ENCODE data around the gene NOC2L.

The NOC2L gene

DNA sequence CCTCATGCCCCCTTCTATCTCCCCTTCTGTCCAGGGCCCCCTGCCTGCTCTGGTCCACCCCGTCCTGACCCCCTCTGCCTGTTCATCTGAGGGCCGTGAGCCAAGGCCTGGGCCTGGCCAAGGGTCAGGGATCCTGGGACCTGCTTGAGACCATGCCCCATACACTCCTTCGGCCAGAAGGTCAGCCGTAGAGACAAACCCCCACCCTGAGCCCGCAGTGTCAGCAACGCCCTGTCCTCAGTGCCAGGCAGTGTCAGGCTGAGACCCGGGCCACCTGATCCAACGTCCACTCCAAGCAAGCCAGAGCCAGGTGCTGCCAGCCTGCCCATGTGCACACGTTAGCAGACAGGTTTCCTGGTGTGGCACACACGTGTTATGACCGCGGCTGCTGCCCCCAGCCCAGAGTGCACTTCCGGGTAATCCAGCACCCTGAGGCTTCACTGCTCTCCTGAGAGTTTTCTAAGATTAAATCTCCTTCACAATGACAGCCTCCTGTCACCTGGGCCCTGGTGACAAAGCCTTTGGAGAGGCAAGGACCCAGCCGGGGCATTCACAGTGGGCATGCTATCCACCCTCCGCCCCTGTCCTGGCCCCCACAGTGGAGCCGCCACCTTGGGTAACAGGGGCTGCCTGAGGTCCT, 45.4 kb downstream of the NOC2L start:
- no peak for DNase-seq

DNA sequence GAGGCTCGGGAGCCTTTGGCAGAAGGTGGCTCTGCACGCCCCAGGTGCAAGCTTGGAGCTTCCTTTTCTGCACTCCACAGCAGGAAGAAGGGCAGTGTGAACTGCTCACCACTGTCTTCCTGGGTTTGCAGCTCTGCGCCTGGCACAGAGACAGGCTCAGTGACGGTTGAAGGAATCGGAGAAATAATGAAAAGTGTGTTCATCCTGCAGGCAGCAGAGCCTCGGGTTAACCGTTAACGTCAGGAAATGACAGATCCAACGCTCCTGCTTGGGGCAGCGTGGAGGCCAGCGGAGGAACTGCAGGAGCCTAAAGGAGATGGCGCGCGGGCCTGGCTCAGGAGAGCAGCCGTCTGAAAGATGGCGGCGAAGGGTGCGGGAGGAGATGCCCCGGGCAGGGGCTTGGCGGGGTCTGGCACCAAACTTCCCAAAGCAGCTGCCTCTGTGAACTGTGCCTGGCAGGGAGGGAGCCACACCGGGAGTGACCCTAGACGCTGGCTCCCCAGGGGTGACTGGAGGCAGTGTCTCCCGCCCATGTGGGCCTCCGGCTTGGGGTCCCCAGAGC, 46.2 kb downstream of the NOC2L start:
- DNase-seq: no peak

DNA sequence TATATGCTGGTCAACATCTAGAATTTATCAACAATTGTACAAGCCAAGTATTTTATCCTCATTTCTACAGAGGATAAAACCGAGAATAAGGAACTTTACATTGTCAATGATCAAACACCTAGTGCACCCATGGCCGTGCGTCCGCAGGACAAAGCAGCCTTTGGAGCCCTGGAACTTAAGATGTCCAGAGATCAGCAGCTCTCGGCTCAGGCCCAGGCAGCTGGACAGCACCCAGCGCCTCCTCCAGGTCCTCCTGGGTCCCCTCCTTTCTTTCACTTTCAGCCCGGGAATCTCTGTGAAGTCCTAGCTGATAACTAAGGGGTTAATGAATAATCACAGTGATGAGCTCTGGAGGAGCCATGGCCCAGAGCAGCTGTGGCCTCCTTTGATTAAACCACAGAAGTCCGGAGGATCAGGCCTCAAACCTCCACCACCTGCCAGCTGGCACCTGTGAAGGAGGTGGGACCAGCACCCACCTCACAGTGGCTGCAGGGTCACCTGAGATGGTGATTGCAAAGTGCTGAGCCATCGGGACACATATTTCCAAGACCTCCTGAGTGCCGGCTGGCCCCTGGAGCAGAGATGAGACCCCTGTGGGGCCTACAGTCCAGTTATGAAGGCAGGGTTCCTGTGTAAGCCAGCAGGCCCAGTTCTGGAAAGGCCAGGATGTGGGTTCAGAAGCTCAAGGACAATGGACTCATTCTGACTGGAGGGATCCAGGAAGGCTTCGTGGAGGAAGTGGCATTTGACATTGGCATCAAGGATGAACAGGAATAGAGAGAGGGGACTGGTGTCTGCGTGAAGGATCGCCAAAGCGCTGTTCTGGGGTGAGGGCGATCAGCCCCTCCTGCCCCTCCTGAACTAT, 46.9 kb downstream of the NOC2L start:
- DNase-seq: no peak

DNA sequence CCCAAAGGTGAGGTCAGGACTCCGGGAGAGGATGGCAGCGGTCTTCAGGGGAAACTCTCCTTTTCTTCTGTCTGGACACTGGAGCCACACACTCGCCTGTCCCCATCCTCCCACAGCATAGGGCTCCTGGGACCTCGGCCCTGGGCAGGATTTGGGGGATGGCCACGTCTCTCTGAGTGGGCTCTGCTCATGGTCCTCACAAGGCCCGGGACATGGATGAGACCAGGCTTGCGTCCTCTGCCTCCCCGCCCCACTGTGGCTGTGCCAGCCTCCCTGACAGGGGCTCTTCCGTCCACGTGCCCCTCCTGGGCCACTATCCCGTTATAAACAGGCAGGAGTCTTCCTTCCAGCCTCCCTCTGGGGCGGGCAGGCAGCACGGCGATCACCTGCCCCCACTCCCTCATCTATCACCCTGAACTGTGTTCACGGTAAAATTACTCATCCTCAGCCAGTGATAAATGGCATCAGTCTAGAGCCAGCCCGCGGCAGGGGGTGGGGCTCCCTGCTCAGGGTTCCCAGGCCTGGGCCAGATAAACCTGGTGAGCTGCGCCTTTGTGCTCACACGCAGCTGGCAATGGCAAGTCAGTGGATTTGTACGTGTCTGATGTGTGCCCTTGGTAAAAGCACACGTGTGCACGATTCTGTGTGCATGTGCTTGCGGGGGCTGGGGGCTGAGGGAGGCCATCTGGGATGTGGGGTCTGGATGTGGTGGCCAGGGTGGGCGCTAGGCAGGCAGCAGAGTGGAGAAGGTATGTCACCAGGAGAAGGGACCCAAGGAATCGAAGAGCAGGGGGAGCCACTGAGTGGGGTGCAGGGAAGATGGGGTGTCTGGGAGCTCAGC, 48.0 kb downstream of the NOC2L start:
- no peak for DNase-seq

DNA sequence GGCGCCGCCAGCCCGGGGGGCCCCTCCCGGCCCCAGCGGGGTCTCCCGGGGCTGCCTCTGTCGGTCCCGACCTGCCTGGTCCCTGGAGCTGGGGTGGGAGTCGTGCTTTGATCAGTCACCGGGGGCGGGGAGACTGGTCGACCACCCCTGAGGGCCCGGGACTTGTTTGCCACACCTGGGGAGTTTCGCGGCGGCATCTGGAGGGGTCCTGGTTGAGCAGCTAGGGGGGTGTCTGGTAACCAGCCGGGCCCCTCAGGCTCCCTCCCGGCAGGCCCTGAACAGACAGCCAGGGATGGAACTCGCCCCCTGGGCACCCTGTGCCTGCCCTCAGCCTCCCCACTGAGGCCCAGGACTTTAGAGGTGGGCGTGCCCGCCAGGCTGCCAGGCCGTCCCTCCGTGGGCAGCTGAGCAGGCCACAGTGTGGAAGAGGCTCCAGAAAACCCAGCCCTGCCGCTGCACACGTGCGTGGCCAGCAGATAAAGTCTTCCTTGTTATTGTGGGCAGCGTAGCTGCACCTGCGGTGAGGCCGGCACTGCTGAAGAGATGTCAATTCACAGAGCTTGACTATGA, 48.7 kb downstream of the NOC2L start:
- no peak for DNase-seq

DNA sequence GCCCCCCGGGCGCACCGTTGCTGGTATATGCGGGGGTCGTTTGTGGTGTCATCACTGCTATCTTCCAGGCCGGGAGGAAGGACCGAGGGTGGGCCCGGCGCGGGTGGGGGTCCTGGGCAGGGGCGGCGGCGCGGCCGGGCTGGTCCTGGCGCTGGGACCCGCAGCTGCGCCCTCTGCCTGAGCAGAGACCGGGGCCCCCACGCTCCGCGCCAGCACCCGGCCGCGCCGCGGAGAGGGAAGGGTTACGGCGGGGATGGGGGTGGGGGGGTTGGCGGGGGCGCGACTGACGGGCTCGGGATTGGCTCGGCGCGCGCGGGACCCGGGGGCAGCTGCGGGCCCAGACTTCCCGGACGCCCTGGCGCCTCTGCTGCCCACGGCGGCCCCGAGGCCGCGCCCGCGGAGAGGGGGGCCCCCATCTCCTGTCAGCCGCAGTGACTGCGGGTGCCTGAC, 49.2 kb downstream of the NOC2L start:
- DNase-seq: no peak

DNA sequence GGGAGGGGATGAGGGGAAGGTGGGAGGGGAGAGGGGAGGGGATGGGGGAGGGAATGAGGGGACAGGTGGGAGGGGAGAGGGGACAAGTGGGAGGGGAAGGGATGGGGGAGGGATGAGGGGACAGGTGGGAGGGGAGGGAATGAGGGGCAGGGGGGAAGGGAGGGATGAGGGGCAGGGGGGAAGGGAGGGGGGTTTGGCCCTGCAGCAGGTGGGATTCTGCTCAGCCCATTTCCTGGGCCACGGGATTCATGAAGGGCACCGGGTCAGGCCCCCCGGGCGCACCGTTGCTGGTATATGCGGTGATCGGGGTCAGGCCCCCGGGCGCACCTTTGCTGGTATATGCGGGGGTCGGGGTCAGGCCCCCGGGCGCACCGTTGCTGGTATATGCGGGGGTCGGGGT, 50.4 kb downstream of the NOC2L start:
- no peak for DNase-seq

DNA sequence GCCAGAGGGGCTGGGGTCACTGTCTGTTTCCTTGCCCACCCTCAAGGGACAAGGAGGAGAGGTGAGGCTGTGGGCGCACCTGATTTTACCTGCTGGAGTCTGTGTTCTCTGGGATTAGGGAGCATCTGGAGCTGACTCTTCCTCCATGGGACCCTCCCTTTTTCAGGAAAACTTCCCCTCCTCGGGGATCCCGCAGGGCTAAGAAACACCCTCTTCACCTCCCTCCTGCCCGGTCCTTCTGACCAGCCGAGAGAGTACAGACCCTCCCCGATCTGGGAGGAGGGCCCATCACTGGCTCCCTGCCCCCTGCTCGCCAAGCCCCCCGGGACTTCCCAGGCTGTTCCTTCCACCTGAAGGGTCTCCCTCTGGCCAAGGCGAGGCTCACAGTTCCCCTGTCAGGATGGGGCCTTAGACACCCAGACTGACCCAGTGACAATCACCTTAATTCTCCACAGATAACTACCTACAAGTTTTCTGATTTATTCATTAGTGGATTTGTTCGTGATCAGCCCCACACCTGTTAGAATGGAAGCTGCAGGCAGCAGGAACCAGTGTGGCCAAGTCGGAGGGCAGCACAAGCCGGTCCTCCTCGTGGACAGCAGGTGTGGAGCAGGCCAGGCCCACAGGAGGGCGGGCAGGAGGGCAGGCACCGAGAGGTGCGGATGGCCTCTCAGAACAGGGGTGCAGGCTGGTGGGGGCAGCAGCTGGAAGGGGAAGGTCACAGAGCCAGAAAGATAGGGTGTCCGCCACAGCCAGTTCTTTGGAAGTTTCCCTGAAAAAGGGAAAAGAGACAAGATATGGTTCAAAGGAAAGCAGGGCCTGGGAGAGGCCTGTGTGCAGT, 51.2 kb downstream of the NOC2L start:
- DNase-seq: no peak

DNA sequence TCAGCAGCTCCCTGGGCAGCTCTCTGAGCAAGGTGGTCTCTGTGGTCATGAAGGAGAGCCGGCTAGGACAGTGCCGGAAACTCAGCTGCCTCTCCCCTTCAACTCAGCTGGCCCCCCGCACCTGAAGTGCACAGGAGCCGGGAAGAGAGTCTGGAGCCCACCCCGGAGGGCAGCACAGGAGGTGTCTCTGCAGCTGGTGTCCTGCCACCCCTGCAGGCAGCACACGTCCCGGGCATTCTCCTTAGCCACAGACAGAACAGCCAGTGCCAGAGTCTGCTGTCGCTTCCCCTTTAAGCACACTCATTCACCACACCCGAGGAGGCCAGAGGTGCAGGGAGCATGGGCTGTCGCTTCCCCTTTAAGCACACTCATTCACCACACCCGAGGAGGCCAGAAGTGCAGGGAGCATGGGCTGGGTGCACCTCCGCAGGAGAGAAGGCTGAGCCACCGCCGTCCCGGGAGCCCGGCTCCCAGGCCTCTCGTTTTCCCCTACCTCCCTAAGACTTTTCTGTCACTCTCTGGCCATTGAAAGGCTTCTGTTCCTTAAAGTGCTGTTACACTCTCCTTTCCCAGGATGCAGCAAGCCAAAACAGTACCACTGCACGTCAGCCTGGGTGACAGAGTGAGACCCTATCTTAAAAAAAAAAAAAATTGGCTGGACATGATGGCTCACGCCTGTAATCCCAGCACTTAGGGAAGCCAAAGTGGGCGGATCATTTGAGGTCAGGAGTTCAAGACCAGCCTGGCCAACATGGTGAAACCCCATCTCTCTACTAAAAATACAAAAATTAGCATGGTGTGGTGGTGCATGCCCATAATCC, 52.2 kb downstream of the NOC2L start:
- DNase-seq: no peak

DNA sequence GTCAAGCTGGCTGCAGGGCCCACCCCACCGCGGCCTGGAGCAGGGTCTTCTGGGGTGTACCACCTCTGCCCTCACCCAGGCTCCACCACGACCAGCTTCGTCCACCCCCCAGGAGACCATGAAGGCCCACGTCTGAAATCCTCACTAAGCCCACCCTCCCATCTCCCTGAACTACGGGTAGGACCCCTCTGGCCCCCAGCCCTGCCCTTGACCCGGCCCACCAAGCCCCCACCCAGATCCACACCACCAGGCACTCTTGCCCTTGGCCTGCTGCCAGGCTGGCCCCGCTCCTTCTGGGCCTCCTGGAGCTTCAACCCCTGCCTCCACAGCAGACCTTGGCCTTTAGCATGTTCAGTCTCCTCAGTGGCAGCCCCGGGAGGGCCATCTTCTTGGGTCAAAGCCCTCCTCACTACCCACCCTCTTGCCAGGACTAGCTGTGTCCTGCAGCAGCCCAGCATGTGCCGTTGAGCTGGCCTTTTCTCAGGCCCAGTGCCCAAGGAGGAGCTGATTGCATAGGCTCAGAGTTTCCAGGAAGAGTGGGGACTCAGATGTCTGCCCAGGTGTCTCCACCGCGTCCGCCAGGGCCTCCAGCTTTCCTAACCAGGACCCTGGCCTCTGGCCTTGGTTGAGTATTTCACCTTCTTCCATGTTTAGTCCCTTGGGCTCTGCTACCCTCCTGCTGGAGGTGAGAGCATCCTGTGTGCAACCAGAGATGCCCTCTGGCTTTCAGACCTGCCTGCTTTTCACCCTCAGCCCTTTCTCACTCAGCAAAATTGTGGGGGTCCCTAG, 53.1 kb downstream of the NOC2L start:
- no peak for DNase-seq

DNA sequence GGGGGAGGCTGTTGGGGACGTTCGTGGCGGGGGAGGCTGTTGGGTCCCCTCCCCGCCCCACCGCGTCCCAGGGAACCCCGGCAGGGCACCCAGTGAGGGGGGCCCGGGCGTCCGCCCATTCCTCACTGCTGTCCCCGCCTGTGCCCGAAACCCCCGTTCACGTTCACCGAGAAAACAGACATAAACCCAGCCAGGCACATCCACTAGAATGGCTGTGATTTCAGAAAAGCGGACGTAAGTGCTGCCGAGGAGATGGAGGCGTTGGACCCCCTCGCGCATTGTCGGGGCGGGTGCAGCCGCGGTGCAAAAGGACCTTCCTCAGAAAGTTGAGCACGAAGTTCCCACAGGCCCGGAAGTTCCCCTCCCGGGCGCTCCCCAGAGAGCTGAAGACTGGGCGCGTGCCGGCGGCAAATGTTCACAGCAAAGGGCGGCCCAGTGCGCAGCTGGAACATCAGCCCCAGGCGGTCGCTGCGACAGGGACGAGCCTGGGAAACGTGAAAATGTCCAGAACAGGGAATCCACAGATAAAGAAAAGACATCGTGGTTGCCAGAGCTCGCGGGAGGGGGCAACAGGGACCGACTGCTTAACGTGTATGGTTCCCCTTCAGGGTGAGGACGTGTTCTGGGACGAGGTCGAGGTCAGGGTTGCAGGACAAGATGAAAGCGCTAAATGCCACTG, 53.8 kb downstream of the NOC2L start:
- DNase-seq: no peak

DNA sequence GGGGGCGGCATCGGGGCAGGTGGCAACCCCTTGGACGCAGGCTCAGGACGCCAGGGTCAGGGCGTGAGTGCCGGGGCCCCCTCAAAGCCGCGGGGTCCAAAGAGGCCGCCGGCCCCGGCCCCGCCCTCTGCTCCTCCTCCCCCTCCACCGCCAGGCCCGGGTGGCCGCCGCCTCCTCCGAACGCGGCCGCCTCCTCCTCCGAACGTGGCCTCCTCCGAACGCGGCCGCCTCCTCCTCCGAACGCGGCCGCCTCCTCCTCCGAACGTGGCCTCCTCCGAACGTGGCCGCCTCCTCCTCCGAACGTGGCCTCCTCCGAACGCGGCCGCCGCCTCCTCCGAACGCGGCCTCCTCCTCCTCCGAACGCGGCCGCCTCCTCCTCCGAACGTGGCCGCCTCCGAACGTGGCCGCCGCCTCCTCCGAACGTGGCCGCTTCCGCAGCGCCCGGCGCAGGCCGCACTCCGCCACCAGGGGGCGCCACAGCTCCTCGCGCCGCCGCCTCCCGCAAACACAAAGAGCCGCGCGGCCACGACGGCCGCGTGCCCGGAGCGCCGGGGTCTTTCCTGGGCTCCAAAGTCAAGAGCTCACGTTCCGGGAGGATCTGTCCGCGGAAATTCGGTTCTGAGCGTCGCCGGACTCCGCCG, 54.6 kb downstream of the NOC2L start:
- peak; percentile 79 for DNase-seq

DNA sequence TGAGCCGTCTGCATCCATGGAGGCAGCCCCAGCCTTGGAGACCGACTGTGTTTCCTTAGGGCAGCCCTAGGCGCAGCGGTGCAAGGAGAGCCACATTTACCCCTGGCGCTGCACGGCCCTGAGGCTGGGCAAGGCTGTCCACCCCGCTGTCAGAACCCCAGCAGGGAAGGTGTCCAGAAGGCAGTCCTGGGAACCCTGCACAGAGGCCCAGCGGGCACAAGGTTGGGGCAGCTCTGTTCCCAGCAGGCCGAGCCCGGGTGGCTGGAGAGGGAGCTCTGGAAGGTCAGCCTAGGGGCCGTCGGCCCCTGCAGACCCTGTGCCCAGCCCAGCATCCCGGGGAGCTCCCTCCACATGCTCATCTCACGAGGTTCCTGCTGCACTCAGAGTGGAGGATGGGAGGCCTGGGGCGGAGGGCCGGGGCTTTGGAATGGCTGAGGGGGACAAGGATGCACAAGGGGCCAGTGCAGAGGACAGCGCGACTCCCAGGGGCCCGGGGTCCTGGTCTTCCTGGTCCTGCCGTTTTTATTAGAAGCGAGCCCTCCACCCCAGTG, 55.3 kb downstream of the NOC2L start:
- DNase-seq: no peak

DNA sequence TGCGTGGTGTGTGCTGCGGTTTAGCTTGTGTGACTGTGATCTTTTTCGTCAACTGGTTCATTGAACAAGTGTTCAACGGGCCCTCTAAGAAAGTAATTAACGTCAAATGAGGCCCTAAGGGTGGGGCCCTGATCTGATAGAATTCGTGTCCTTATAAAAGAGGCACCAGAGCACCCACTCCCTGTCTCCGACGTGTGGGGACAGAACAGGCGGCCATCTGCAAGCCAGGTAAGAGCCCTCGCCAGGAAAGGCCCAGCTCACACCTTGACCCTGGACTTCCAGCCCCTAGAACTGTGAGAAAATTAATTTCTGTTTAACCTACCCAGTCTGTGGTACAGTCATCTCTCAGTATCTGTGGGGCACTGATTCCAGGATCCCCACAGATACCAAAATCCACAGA, 55.8 kb downstream of the NOC2L start:
- no peak for DNase-seq

DNA sequence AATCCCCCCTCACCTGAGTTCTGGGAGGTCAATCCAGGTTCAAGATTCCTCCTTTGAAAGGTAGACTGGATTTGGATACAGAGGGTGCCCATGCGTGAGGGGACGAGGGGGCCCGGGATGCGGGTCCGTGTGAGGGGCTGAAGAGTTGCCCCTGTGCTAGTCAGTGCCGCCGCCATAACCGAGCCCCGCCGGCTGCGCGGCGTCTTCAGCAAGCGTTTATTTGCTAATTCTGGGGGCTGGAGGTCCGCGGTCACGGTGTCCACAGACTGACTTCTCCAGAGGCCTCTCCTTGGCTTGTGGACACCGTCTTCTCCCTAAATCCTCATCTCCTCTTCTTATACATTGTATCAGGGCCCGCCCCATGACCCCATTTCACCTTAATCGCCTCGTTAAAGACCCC, 56.3 kb downstream of the NOC2L start:
- DNase-seq: no peak

DNA sequence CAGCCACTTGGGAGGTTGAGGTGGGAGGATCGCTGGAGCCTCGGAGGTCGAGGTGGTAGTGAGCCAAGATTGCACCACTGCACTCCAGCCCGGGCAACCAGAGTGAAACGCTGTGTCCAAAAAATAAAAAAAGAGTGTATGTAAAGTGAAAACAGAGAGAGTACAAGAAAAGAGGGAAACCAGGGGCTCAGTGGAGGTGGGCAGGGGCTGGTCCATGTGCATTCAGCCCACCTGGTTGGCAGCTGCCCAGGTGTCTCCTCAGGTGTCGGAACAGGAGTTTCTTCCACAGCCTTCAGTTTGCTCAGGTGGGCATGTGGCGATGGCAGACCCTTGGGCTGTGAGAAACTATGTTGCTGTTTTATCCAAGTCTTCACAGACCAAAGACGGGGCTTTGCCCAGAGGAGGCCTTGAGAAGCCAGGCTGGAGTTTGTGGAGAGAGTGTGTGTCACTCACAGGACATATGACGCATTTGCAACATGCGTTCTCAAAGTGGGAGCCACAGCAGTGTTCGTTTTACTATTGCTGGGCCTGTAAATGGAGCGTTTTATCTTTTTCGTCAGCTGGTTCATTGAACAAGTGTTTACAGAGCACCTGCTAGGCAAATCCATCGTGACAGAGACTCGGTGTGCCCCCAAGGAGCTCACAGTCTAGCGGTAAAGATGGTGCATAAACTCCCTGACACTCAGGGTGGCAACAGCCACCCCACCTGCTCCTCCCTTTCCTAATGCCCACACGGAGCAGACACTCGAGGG, 57.8 kb downstream of the NOC2L start:
- no peak for DNase-seq

DNA sequence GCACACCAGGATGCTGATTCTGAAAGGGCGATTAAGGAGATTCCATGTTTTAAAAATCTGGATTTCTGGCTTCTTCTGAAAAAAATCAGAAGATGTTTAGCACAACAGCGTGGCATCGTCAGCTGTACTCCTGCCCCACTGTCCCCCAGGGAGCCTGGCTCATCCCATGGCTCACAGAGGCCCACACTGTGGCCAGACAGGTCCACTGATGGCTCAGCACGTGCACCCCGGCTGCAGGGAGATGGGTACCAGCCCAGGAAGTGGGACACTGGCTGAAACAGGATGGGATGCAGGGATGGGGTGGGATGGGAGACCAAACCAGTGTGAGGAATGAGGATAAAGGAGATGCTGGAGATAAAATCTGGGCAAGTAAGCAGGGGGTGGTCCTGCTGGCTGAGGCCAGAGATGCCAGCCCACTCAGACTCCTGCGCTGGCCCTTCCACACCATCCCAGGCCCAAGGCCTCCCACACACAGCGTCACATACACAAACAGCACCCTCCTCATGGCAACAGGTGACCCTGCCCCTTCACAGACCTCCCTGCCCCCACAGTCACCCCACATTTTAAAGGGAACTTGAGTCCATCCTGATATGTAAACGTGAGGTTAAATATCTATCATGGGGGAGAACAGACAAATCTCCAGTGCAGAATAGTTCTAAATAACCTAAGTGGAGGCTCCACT, 59.3 kb downstream of the NOC2L start:
- no peak for DNase-seq

Data from activated CD4-positive, alpha-beta T cell treated with anti-CD3 and anti-CD28 coated beads for 1 hour (primary cell).